ENCODE measurements around the gene NBR1.

DNA sequence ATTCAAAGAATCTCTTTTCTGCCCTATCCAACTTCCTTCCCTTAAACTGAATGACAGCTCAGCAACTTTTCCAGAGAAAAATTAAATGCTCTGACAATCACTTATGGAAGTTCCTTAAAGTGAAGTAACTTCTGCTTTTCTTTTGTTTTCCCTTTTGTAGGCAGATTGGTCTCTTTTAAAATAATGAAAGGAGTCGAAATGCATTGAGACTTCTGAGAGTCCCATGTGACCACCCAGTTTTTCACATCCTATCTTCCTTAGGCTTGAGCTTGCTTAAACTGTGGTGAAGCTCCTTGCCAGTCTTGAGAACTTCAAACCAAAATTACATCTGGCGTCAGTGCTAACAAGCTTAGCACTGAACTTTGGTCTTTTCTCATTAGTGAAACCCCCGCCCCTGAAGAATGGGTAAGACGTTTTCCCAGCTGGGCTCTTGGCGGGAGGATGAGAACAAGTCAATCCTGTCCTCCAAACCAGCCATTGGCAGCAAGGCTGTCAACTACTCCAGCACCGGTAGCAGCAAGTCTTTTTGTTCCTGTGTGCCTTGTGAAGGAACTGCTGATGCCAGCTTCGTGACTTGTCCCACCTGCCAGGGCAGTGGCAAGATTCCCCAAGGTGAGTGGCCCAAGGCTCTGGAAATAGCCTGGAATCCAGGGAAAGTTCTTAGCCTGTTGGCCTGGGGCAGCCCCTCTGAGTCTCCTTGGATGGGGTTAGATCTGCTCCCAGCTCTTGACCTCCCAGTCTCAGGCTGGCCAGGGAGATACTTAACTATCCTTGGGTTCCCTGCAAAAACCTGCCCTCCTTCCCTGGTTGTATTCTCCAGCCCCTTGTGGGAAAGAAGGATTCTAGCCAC lies 41.9 kb downstream of the NBR1 start:
- TF ChIP-seq, protein P1, sequence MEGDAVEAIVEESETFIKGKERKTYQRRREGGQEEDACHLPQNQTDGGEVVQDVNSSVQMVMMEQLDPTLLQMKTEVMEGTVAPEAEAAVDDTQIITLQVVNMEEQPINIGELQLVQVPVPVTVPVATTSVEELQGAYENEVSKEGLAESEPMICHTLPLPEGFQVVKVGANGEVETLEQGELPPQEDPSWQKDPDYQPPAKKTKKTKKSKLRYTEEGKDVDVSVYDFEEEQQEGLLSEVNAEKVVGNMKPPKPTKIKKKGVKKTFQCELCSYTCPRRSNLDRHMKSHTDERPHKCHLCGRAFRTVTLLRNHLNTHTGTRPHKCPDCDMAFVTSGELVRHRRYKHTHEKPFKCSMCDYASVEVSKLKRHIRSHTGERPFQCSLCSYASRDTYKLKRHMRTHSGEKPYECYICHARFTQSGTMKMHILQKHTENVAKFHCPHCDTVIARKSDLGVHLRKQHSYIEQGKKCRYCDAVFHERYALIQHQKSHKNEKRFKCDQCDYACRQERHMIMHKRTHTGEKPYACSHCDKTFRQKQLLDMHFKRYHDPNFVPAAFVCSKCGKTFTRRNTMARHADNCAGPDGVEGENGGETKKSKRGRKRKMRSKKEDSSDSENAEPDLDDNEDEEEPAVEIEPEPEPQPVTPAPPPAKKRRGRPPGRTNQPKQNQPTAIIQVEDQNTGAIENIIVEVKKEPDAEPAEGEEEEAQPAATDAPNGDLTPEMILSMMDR (conservative IDR thresholded peaks at IDR 0.05 in 1 of 2, IDR thresholded peaks at IDR 0.05 in 1 of 2; ENCODE audit: extremely low read depth in 1 of 2, insufficient read depth in 1 of 2, low read depth in 1 of 2, low read length in 2 of 2): no peak
- no peak for TF ChIP-seq EZH2 (IDR thresholded peaks at IDR 0.05; ENCODE audit: borderline replicate concordance, low read length)

Measured in mammary epithelial cell (primary cell).